GM18951 (cell line): ENCODE data around the gene FXYD6.

Experiments used
- POLR2A ChIP-seq: IDR thresholded peaks from 4 replicates; pipeline ENCODE4 v1.6.1; 2011; ENCODE audit warnings: mild to moderate bottlenecking; ENCODE audit not compliant: insufficient read length, insufficient read depth; ENCODE audit errors: extremely low read depth
- in situ Hi-C: fragments of 300-500 bp; cut with MboI; formaldehyde crosslinking; loops from one replicate; pipeline ENCODE4 v1.12.0; 2022; ENCODE audit warnings: low sequenced_read_pairs, mixed read lengths, inconsistent platforms; ENCODE audit not compliant: unreplicated experiment

Gene FXYD6

GRCh38 chr11:117888139-117888566, 11.7 kb upstream of the FXYD6 start:
- in situ Hi-C loops, result no loop called here
- TF ChIP-seq POLR2A, result no peak

- no peak for TF ChIP-seq POLR2A
- in situ Hi-C loops, result no loop called here
Observed at GRCh38 chr11:117887431-117888138, 11.1 kb upstream of the FXYD6 start.

GRCh38 chr11:117885777-117886176, 9.3 kb upstream of the FXYD6 start:
- no peak for TF ChIP-seq POLR2A
- in situ Hi-C loops, result no loop called here

GRCh38 chr11:117884994-117885393, 8.5 kb upstream of the FXYD6 start:
- no peak for TF ChIP-seq POLR2A
- in situ Hi-C loops, result no loop called here

GRCh38 chr11:117883063-117883462, 6.6 kb upstream of the FXYD6 start:
- in situ Hi-C loops, result no loop called here
- no peak for TF ChIP-seq POLR2A

- TF ChIP-seq POLR2A, result no peak
- in situ Hi-C loops, result no loop called here
Observed at GRCh38 chr11:117882311-117882905, 6.0 kb upstream of the FXYD6 start.

GRCh38 chr11:117881217-117881616, 4.8 kb upstream of the FXYD6 start:
- in situ Hi-C loops, result no loop called here

GRCh38 chr11:117879516-117880480, 3.3 kb upstream of the FXYD6 start:
- in situ Hi-C loops, result no loop called here
- TF ChIP-seq POLR2A, result no peak

More at GRCh38 chr11:117881217-117881616, 4.8 kb upstream of the FXYD6 start:
- TF ChIP-seq POLR2A, result no peak

GRCh38 chr11:117878939-117879475, 2.5 kb upstream of the FXYD6 start:
- no peak for TF ChIP-seq POLR2A
- in situ Hi-C loops, result no loop called here

- in situ Hi-C loops, result no loop called here
- no peak for TF ChIP-seq POLR2A
Observed at GRCh38 chr11:117878314-117878938, 2.0 kb upstream of the FXYD6 start.

- in situ Hi-C loops, result no loop called here
- no peak for TF ChIP-seq POLR2A
Observed at GRCh38 chr11:117877120-117877784, 794 bp upstream of the FXYD6 start.

GRCh38 chr11:117876059-117876340, 458 bp downstream of the FXYD6 start:
- in situ Hi-C loops, result no loop called here
- TF ChIP-seq POLR2A, result no peak

- TF ChIP-seq POLR2A, result no peak
Observed at GRCh38 chr11:117875382-117876058, 938 bp downstream of the FXYD6 start.

More at GRCh38 chr11:117875382-117876058, 938 bp downstream of the FXYD6 start:
- in situ Hi-C loops, result no loop called here
